GM18519 (cell line): ENCODE data around the gene EEFSEC.

Experiments
- ATAC-seq: cut with Tn5 transposase; IDR thresholded peaks from one replicate; pipeline ENCODE4 v1.9.1; 2021; ENCODE audit warnings: mild to moderate bottlenecking, moderate library complexity; ENCODE audit not compliant: unreplicated experiment, low FRiP score

Gene EEFSEC

DNA sequence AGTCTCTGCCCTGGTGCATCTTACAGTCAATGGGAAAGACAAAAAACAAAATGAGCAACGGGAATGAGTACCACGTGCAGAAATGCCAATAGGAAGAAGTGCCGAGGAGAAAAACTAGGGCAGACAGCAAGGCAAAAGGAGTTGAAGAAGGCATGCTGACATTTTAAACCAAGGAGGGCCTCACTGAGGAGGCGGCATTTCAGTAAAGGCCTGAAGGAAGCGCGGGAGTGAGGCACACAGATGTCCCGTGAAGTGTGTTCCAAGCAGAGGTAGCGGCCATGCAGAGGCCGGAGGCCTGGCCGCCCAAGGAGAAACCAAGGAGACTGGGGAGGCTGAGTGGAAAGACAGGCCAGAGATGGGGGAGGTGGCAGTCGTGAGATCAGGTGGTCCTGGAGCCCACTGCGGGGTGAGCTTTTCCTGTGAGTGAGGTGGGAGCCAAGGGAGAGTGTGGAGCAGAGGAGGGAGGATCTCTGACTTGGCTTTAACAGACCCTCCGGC lies 278.6 kb downstream of the EEFSEC start:
- ATAC-seq = no peak

DNA sequence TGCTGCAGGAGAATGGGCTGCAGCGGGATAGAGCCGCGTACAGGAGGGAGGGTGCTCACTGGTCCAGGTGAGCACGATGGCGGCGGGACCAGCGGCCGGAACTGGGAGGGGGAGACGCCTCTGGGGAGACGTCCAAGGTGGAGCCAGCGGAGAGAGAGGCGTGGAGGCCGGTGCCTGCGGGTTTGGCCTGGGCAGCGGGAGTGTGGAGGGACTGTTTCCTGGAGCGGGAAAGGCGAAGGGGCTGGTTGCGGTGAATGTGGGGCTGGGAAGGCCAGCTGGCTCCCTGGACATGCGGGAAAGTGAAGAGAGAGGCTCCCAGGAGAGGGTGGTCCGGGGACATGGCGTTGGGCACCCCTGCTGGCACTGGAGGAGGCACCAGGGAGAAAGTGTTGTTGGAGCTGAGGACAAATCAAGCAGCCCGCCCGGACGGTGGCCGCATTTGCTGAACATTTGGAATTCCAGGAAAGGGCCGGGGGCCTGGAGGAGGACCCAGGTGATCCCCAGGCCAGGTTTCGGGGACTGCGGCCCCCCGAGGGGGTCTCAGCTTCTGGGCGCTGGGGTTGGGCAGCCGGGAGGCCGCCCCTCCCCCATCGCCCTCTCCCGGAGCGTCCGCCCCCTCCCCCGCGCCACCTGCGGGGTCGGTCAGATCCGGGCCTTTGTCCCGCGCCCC lies 279.2 kb downstream of the EEFSEC start:
- no peak for ATAC-seq

DNA sequence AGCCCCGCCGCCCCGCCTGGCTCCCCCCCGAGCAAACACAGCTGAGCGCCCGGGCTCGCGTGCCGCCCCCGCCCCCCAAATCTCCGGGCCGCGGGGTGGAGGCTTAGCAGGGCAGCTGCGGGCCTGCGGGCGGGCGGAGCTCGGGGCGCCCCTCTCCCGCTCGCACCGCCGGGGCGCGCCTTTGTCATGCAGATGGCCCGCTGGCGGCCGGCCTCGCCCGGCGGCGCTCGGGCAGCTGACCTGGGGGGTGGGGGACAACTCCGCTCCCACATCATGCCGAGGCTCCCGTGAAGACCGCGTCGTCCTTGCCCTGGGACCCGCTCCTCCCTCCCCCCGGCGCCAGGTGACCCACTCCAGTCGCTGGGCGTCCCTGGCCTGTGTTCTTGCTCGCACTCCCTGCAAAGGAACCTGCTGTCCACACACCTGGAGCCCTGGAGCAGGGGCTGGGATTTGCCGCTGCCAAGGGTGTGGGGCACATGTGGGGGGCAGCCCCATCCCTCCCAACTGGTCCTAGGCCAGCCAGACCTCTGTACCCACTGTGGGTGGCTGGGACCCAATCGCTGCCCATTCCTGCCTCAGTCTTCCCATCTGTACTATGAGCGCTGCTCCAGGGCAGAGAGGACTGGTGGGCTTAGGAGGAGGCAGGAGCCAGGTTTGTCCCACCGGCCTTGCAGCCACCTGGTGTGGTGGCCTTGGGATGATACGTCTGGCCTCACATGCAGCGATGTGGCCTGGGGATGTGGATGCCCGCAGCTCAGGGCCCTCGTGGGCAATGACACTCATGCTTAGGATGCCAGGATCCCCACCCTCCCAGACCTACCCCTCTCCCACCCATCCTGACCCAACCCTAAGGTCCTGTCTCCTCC lies 279.9 kb downstream of the EEFSEC start:
- no peak for ATAC-seq

DNA sequence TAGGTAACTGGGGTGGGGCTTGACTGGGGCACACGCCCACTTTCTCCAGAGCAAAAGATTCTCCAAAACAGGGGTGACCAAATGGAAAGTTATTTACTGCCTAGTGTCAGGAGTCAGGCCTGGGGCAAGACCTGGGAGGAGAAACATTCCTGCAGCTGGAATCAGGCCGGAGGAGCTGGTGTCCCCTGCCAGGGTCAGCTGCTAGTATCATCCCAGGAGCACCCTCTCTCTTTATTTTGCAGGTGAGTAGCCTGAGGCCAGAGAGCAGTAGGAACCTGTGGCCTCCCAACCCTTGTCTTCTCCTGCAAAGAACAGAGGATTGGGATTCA lies 280.5 kb downstream of the EEFSEC start:
- ATAC-seq = no peak

DNA sequence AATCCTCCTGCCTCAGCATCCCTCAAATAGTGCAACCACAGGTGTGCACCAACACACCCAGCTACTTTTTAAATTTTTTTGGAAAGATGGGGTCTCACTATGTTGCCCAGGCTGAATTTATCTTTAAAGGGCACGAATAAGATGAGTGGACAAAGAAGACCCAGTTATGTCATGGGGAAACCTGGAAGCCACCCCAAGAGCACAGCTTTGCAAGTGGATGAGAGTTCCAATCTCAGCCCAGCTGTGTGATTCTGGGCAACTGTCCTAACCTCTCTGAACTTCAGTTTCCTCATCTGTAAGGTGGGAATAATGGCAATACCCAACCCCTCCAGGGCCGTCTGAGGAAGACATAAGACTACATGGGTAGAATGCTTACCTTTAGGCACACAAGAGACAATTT lies 281.2 kb downstream of the EEFSEC start:
- ATAC-seq = no peak

DNA sequence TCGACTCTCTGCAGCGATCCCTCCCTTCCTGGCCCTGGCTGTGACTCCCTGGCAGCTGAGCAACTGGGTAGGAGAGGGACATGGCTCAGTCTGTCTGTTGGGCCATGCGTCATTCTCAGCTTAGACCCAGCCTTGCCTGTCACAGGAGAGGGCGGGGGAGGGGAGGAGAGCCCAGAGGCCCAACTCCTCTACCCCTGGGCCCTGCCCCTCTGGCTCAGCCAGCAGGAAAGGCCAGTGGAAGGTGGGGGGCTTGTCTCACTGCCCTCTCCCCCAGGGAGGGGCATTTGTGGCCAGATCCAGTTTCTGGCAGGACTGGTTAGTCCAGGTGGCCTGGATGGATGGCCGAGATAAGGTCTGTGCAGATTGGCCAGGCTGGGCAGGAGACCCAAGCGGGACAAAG lies 281.8 kb downstream of the EEFSEC start:
- no peak for ATAC-seq

DNA sequence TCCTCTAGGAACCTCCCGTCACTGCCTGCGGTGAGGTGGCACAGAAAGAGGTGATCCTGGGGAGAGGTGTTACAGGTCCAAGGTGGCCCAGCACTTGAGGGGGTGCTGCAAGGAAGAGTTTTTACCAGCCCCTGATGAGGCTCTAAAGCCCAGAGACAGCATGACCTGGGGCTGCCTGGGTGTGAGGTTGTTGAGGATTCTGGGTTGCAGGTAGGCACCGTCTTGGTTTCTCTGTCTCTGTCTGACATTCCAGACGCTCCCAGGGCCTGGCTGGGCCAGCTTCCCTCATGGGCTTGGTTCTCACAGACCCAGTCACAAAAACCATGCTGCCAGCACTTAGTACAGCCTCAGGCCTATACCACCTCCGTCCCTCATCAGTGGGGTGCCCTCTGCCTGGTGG lies 282.3 kb downstream of the EEFSEC start:
- no peak for ATAC-seq

DNA sequence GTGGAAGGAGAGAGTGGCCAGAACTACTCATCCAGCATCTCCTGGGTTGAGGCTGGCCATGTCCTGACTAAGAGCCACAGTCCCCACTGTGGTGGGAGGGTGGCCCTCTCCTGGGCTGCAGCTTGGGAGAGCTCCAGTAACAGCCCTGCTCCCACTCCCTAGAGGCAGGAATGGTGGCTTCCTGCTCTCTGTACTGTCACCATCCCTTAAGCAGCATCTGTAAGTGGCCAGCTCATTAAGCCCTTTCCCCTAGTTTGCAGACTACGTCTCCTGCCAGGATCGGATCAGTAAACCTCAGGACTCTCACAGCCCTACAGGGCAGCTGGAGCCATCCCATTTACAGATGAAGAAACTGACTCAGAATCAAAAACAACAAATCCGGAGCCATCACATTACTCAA lies 282.9 kb downstream of the EEFSEC start:
- no peak for ATAC-seq

DNA sequence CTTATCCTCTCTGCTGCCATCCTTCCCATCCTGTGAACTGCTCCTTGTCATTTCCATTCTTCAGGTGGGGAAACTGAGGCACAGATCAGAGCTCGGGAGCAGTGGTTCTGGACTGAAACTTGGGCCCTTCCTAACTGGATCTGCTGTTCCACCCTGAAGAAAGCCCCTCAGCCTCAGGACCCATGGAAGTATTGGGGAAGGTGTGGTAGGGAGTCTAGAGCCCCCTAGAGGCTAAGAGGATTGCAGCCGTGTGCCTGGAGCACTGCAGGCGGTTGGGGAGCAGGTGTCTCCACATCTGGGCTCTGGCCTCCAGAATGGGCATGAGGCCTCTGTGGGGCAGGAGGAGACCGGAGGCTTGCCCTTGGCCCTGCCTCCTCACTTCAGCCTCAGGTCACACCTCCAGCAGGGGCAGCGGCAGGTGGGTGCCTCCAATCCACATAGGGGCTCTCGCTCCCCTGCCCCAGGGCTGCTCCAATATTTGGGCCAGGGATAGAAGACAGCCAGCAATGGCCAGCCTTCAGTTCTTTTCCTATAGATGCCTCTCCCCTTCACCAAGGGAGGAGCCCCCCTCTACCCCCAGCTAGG lies 285.3 kb downstream of the EEFSEC start:
- no peak for ATAC-seq

DNA sequence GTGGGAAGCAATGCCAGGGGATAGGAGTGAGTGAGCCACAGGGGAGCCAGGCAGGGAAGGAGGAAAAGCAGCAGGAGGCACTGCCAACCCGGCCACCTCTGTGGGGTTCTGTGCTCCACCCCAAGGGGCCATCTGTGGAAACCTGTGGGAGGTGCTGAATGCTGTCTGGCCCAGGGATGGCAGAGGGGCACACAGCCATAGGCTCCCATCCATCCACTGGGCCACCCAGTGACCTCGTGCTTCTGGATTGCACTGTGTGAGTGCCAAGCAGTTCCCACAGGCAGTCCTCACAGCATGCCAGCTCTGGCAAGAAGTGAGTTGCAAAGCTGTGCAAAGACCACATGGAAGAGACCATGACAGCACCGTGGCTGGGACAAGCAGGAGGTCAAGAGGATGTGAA lies 285.9 kb downstream of the EEFSEC start:
- ATAC-seq = no peak

DNA sequence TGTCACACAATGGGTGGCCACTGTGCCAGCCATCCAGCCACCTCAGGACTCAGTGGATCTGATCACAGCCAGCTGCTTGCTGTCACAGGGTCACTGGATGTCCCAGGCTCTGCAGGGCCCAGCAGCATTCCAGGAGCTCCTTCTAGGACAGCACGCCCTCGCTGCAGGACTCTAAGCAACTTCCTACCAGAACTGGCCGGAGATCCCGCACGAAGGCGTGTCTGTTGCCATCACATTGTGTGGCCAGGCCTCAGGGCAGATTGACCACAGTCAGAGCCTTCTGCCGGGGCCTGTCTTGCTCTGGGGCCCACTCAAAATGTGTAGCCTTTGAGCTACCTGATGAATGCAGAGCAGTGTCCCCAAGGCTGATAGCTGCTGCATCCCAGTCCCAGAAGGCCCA lies 288.8 kb downstream of the EEFSEC start:
- ATAC-seq = no peak

DNA sequence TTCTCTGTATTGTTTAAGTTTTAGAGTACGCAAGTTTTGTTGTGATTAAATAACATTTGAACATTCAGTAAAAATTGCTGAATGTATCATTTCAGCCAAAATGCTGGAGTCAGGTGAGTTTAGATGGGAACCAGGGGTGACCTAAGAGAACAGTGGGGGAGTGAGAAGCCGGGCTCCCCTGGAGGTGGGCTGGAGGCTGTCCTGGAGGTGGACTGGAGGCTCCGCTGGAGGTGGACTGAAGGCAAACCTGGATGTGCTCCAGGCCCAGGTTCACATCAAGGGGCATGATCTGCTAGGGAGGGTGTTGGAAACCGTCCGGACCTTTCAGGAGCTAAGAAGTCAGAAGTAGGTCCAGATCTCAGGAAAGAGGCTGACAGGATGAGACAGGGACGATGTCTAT lies 289.7 kb downstream of the EEFSEC start:
- ATAC-seq = no peak

DNA sequence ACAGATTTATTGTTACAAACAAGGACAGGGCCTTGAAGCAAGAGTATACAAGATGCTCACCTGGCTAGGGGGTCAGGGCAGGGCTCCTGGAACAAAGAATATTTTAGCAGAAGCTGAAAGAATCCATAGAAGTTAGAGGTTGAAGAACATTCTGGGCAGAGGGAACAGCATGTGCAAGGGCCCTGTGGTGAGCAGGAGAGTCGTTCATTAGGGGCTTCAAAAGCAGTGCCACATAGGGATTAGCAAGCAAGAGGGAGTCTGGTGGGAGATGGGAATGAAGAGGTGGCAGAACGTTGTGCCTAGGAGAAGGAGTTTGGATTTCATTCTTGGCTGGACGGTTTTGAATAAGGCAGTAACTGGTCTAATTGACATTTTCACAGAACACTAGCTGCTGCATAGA lies 290.5 kb downstream of the EEFSEC start:
- no peak for ATAC-seq

DNA sequence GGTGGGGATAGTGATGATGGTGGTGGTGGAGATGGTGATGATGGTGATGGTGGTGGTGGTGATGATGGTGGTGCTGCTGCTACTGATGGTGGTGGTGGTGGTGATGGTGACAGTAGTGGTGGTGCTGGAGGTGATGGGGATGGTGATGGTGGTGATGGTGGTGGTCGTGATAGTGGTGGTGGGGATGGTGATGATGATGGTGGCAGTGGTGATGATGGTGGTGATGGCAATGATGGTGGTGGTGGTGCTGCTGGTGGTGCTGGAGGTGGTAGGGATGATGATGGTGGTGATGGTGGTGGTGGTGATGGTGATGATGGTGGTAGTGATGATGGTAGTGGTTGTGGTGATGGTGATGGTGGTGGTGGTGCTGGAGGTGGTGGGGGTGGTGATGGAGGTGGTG lies 292.1 kb downstream of the EEFSEC start:
- no peak for ATAC-seq

DNA sequence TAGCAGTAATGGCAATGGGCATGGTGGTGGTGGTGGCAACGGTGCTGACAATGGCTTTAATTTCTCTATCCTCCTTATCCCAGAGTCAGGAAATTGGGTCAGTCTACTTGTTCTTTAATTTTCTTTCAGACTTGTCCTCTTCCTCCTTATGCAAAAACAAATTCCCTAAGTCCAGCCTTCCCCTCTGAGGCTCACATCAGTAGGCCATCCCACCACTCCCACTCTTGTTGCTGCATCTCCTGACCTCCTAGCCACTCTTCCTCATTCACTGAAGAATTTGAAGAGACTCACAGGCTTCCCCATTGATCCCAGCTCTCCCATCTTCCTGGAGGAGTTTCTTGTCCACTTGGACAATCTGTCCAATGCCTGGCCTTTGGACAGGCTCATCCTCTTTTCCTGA lies 293.5 kb downstream of the EEFSEC start:
- ATAC-seq = no peak

DNA sequence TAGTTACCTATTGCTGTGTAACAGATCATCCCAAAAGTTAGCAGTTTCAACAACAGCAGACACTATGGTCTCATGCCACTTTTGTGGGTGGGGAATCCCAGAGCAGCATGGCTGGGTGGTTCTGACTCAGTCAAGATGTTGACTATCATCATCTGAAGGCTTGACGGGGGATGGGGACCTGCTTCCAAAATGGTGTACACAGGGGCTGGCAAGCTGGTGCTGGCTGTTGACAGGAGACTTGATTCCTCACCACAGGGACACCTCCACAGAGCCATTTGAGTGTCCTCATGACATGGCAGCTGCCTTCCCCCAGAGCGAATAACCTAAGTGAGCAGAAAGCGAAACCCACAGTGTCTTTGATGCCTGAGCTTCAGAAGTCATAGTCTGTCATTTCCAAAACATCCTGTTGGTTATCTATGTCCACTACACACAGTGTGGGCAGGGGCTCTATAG lies 294.3 kb downstream of the EEFSEC start:
- ATAC-seq = no peak

DNA sequence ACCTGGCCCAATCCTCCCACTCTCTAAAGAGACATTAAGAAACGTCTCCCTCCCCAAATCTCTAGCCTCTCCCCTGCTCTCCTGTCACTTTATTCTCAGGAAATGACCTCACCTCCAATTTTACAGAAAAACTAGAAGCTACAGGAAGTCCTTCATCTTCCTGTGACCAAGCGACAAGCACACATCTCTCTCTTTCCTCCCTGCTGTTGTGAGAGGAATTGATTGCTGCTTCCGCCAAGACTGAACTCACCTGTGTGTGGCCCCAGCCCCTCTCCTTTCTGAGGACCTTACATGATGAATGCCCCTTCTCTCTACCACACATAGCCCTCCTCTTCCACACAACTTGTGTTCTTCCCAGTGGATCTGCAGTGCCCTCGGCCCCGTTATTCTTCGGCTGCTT lies 295.2 kb downstream of the EEFSEC start:
- no peak for ATAC-seq

DNA sequence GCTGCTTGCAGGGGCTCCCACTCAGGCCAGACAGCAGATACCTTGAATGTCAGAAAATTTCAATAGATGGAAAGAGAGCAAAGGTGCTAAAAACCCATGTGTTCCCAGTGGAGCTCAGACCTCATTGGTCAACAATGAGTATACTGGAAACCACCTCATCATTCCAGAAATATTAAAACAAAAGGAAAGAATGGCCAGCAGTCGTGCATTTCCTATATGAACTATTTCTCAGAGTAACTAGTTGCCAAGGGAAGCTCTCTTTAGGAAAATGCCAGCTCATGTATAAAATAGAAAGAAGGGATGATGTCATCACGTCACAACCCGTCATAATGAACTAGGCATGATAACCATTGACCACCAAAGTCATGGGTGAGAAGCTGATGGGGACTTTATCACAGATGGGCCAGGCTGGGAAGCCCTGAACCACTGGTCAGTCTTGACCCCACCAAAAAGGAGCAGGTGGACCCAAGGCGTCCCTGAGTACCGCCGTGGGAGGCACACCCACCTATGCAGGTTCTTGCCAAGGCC lies 295.9 kb downstream of the EEFSEC start:
- no peak for ATAC-seq

DNA sequence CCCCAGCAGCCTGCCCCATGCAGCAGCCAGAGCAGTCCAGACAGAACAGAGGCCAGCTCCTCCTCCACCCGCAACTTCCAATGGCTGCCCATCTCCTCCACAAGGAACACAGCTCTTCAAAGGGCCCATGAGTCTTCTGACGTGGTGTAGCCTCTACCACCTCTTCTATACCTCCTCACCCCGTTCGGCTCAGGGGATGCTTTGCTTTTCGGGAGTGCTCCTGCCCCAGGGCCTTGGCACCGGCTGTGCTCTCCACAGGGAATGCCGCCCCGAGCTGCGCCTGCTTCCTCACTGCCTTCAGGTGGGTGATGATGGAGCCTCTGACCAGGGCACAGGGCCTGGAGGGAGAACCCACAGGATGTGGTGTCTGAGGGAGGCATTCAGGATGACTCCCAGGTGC lies 298.8 kb downstream of the EEFSEC start:
- ATAC-seq = no peak

DNA sequence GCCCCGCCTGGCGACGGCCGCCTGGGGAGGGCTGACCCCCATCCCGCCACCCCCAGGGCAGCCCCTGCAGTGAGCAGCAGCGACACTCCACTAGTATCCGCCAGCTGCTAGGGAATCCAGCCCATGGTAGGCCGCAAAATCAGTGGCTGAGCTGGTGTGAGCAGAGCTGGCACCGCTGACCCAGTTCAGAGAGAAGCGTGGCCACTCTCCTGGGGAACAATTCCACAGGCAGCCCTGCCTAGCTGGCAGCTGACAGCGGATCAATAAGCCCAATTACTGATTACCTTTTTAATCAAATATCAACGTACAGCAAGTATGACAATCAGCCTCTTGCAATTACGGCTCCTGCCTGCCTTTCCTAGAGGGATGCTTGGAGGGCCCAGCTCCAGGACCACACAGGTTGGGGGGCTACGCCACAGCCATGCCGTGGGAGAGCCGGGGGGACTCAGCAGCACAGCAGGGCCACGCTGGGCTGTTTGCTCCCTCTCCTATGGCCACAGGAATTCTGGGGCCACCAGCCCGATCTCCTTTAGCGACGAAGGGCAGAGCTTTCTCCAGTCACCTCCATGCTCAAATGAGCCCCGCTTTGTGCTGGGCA lies 299.5 kb downstream of the EEFSEC start:
- ATAC-seq = no peak
